HCT116 (cell line): ENCODE data around the gene TCF7L1. TPM values are rescaled to one million over a fixed set of nuclear protein-coding genes. Genes with fewer than 3 reads are reported as not detected.

Experiments
- ATAC-seq: fragments of 200-7000 bp; cut with Tn5 transposase; 2 replicates; pipeline ENCODE4 v1.9.1; 2020; ENCODE audit warnings: mild to moderate bottlenecking, moderate library complexity
- BruUV-seq: library from RNA; stranded (reverse); fragments of 400-500 nt; replicated peaks from 2 replicates; lab custom pipeline; 2021; lab: Mats Ljungman, UMichigan
- CTCF ChIA-PET: fragments of 300-600 bp; sonication (Branson Sonifier 250); formaldehyde crosslinking; loops from one replicate; lab custom pipeline; 2021; ENCODE audit warnings: antibody characterized with exemption; lab: Charles Lee
- POLR2A ChIA-PET: fragments of 300-600, 350-600 bp; sonication (Branson Sonifier 250); formaldehyde crosslinking; loops from one replicate; lab custom pipeline; 2021; ENCODE audit warnings: antibody characterized with exemption; lab: Charles Lee
- RAD21 ChIA-PET, 2 experiments: fragments of 300-600 bp; sonication (Branson Sonifier 250); formaldehyde crosslinking; loops; one replicate each; lab custom pipeline; 2023; ENCODE audit warnings: low total read pairs in 2 of 2; ENCODE audit not compliant: uncharacterized antibody in 2 of 2, unreplicated experiment in 2 of 2, low non-redundant PET in 1 of 2; lab: Charles Lee
- DNase-seq: peaks from one replicate; pipeline ENCODE4 v3.0.0-alpha.2; 2010; ENCODE audit warnings: low read depth, low spot score
- H2AFZ ChIP-seq: fragments of 200-600 bp; shearing (Covaris generic), sonication (generic); 2 replicates; pipeline ENCODE4 v1.6.1; 2017; ENCODE audit warnings: low read depth, mixed run types, mixed read lengths, antibody characterized with exemption, low read length; ENCODE audit not compliant: poor library complexity, severe bottlenecking
- H3K27ac ChIP-seq: 2 replicates; pipeline ENCODE4 v1.5.1; 2012; ENCODE audit warnings: low read depth, low read length
- H3K27me3 ChIP-seq: fragments of 200-600 bp; sonication (generic); 2 replicates; pipeline ENCODE4 v1.6.1; 2016; ENCODE audit warnings: mixed run types, low read length, mixed read lengths; ENCODE audit not compliant: insufficient read depth
- H3K36me3 ChIP-seq, 2 experiments: fragments of 200-500 bp in 1 of 2; fragments of 200-600 bp in 1 of 2; sonication (Bioruptor generic) in 1 of 2; sonication (generic) in 1 of 2; 2 replicates each; pipeline versions ENCODE4 v1.5.1 to v1.6.1; 2014 to 2016; ENCODE audit warnings: low read length in 2 of 2, inconsistent platforms in 1 of 2, mixed read lengths in 1 of 2, mixed run types in 1 of 2; ENCODE audit not compliant: insufficient read depth in 2 of 2, control insufficient read depth in 1 of 2
- H3K4me1 ChIP-seq, 2 experiments: fragments of 200-600 bp in 1 of 2; sonication (generic) in 1 of 2; 2 replicates each; pipeline versions ENCODE4 v1.5.1 to v1.6.1; 2012 to 2017; ENCODE audit warnings: low read length in 2 of 2, inconsistent platforms in 1 of 2, mild to moderate bottlenecking in 1 of 2, mixed read lengths in 1 of 2, mixed run types in 1 of 2, moderate library complexity in 1 of 2; ENCODE audit not compliant: insufficient read depth in 2 of 2, control insufficient read depth in 1 of 2
- H3K4me2 ChIP-seq: fragments of 200-600 bp; sonication (generic); 2 replicates; pipeline ENCODE4 v1.6.1; 2017; ENCODE audit warnings: mixed run types, low read length, mixed read lengths
- H3K4me3 ChIP-seq, 2 experiments: fragments of 200-600 bp in 1 of 2; sonication (generic) in 1 of 2; replicated peaks in 1 of 2; 2 replicates each; pipeline ENCODE4 v1.5.1; 2011 to 2016; ENCODE audit warnings: low read length in 2 of 2, control low read depth in 1 of 2, low read depth in 1 of 2, mild to moderate bottlenecking in 1 of 2, mixed read lengths in 1 of 2, mixed run types in 1 of 2
- H3K79me2 ChIP-seq: fragments of 200-600 bp; sonication (generic); 2 replicates; pipeline ENCODE4 v1.6.1; 2017; ENCODE audit warnings: mild to moderate bottlenecking, mixed run types, low read length, moderate library complexity, mixed read lengths; ENCODE audit not compliant: insufficient read depth
- H3K9ac ChIP-seq: fragments of 200-600 bp; sonication (generic); 2 replicates; pipeline ENCODE4 v1.6.1; 2016; ENCODE audit warnings: low read length, mixed read lengths
- H3K9me2 ChIP-seq: fragments of 200-600 bp; sonication (generic), shearing (Covaris generic); 2 replicates; pipeline ENCODE4 v1.6.1; 2017; ENCODE audit warnings: mixed run types, mild to moderate bottlenecking, moderate library complexity; ENCODE audit not compliant: insufficient read depth
- H3K9me3 ChIP-seq, 2 experiments: fragments of 200-500 bp in 1 of 2; fragments of 200-600 bp in 1 of 2; sonication (Bioruptor generic) in 1 of 2; sonication (generic) in 1 of 2; 2 replicates each; pipeline ENCODE4 v1.6.1; 2014 to 2017; ENCODE audit warnings: low read length in 2 of 2, mixed read lengths in 2 of 2, inconsistent platforms in 1 of 2, low read depth in 1 of 2, mild to moderate bottlenecking in 1 of 2, mixed run types in 1 of 2, moderate library complexity in 1 of 2; ENCODE audit not compliant: control insufficient read depth in 1 of 2, insufficient read depth in 1 of 2
- H4K20me1 ChIP-seq: fragments of 200-600 bp; sonication (generic), shearing (Covaris generic); 2 replicates; pipeline ENCODE4 v1.6.1; 2017; ENCODE audit warnings: mixed run types, mild to moderate bottlenecking, moderate library complexity; ENCODE audit not compliant: insufficient read depth
- ATF3 ChIP-seq: IDR thresholded peaks from 2 replicates; pipeline ENCODE4 v1.6.1; 2012
- CBX3 ChIP-seq: IDR thresholded peaks from 2 replicates; pipeline ENCODE4 v1.6.1; 2012; ENCODE audit warnings: low read depth
- CEBPB ChIP-seq: IDR thresholded peaks from 2 replicates; pipeline ENCODE4 v1.6.1; 2012; ENCODE audit warnings: low read depth
- CTCF ChIP-seq, 3 experiments: fragments of 200-600 bp in 1 of 3; sonication (generic) in 1 of 3; IDR thresholded peaks in 2 of 3; conservative IDR thresholded peaks in 1 of 3; 2 replicates each; pipeline ENCODE4 v1.5.1; 2012 to 2017; ENCODE audit warnings: low read depth in 2 of 3, low read length in 2 of 3, antibody characterized with exemption in 1 of 3, borderline replicate concordance in 1 of 3, control low read depth in 1 of 3, mild to moderate bottlenecking in 1 of 3, mixed read lengths in 1 of 3, mixed run types in 1 of 3, moderate library complexity in 1 of 3; ENCODE audit not compliant: insufficient read depth in 1 of 3
- EGR1 ChIP-seq: IDR thresholded peaks from 2 replicates; pipeline ENCODE4 v1.6.1; 2012; ENCODE audit warnings: low read depth
- EZH2phosphoT487 ChIP-seq: fragments of 200-600 bp; IDR thresholded peaks from 2 replicates; pipeline ENCODE4 v1.6.1; 2018; ENCODE audit warnings: antibody characterized with exemption, borderline replicate concordance
- JUND ChIP-seq: IDR thresholded peaks from 2 replicates; pipeline ENCODE4 v1.6.1; 2012
- RAD21 ChIP-seq: IDR thresholded peaks from 2 replicates; pipeline ENCODE4 v1.6.1; 2012; ENCODE audit warnings: low read depth, mild to moderate bottlenecking
- SIN3A ChIP-seq: IDR thresholded peaks from 2 replicates; pipeline ENCODE4 v1.6.1; 2012; ENCODE audit warnings: low read depth
- SP1 ChIP-seq: IDR thresholded peaks from 2 replicates; pipeline ENCODE4 v1.6.1; 2012; ENCODE audit warnings: low read depth
- SRF ChIP-seq: IDR thresholded peaks from 2 replicates; pipeline ENCODE4 v1.6.1; 2012; ENCODE audit warnings: low read depth
- TCF7L2 ChIP-seq: IDR thresholded peaks from 2 replicates; pipeline ENCODE4 v1.7.0; 2011; ENCODE audit warnings: borderline replicate concordance, inconsistent platforms; ENCODE audit not compliant: insufficient read depth, insufficient read length; ENCODE audit errors: extremely low read depth
- YY1 ChIP-seq: IDR thresholded peaks from 2 replicates; pipeline ENCODE4 v1.6.1; 2011; ENCODE audit warnings: low read length, low read depth, moderate library complexity, mild to moderate bottlenecking; ENCODE audit not compliant: insufficient replicate concordance; ENCODE audit errors: extremely low read depth
- ZFX ChIP-seq: fragments of 450-650 bp; IDR thresholded peaks from 2 replicates; pipeline ENCODE4 v1.6.1; 2017
- ZNF274 ChIP-seq: fragments of 200-500 bp; sonication (Bioruptor generic); IDR thresholded peaks from 2 replicates; pipeline ENCODE4 v1.6.1; 2014; ENCODE audit warnings: mild to moderate bottlenecking, low read depth, low read length, inconsistent platforms
- intact Hi-C: fragments of 100-400 bp; cut with micrococcal nuclease; formaldehyde crosslinking; loops from 2 replicates; pipeline ENCODE4 v1.10.0; 2022
- total RNA-seq: library from RNA; stranded (reverse); gene quantifications from one replicate; pipeline ENCODE4 v1.2.1, GENCODE V29; 2021; ENCODE audit not compliant: unreplicated experiment
- TF ChIP-seq, protein P1 (sequence below): IDR thresholded peaks from 2 replicates; pipeline ENCODE4 v1.6.1; 2012
- TF ChIP-seq, protein P2 (sequence below): IDR thresholded peaks from 2 replicates; pipeline ENCODE4 v1.6.1; 2012; ENCODE audit warnings: low read depth

The TCF7L1 gene
- total RNA-seq, 1 experiment from 2014 or later: 10.3 TPM

DNA sequence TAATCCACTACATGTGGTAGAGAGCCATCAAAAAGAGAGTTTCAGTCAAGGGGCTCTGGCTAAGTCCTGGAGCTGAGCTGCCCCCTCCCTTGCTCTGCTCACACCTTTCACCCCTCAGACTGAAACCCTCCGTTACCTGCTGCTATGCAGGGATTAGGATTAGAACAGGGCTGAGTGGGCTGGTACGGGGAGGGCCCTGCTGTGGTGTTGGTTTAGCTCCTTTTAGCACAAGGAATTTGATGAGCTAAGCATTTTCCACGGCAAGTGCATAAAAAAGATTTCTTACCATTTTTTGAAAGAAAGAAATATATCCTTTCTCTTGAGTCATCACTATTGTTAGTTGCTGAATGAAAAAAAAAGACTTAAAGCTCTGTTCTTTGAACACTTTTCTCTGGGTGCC is 46.3 kb downstream of the TCF7L1 start:
- Histone ChIP-seq H2AFZ (no peak overlapping the region), H3K36me3 (no peaks in the 10 kb centered on the region), H4K20me1 (no peaks in the 10 kb centered on the region), H3K4me1 (no peaks in the 10 kb centered on the region), H3K4me2 (no peak overlapping the region), H3K79me2 (no peaks in the 10 kb centered on the region), H3K9me2 (no peaks in the 10 kb centered on the region), H3K4me3 (no peak overlapping the region), H3K27me3 (no peaks in the 10 kb centered on the region), H3K9me3 (no peaks in the 10 kb centered on the region), H3K9ac (no peak overlapping the region), H3K27ac (no peak overlapping the region)
- BruUV-seq: no TSS peak
- CTCF ChIA-PET: no interaction called here
- RAD21 ChIA-PET: no interaction called here
- intact Hi-C loops: no loop called here
- POLR2A ChIA-PET: no interaction called here
- no peak for TF ChIP-seq ZFX
- TF ChIP-seq RAD21: no peak
- TF ChIP-seq ZNF274: no peak
- TF ChIP-seq JUND: no peak
- no peak for TF ChIP-seq CEBPB
- no peak for TF ChIP-seq EZH2phosphoT487
- TF ChIP-seq, protein P1, sequence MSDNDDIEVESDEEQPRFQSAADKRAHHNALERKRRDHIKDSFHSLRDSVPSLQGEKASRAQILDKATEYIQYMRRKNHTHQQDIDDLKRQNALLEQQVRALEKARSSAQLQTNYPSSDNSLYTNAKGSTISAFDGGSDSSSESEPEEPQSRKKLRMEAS: no peak
- no peak for TF ChIP-seq SP1
- TF ChIP-seq SIN3A: no peak
- TF ChIP-seq YY1: no peak
- TF ChIP-seq TCF7L2: no peak
- no peak for TF ChIP-seq CTCF (IDR thresholded peaks at IDR 0.05 in 2 of 3, conservative IDR thresholded peaks at IDR 0.05 in 1 of 3; ENCODE audit: borderline replicate concordance in 1 of 3, insufficient read depth in 1 of 3, low read depth in 2 of 3, low read length in 2 of 3)
- TF ChIP-seq, protein P2, sequence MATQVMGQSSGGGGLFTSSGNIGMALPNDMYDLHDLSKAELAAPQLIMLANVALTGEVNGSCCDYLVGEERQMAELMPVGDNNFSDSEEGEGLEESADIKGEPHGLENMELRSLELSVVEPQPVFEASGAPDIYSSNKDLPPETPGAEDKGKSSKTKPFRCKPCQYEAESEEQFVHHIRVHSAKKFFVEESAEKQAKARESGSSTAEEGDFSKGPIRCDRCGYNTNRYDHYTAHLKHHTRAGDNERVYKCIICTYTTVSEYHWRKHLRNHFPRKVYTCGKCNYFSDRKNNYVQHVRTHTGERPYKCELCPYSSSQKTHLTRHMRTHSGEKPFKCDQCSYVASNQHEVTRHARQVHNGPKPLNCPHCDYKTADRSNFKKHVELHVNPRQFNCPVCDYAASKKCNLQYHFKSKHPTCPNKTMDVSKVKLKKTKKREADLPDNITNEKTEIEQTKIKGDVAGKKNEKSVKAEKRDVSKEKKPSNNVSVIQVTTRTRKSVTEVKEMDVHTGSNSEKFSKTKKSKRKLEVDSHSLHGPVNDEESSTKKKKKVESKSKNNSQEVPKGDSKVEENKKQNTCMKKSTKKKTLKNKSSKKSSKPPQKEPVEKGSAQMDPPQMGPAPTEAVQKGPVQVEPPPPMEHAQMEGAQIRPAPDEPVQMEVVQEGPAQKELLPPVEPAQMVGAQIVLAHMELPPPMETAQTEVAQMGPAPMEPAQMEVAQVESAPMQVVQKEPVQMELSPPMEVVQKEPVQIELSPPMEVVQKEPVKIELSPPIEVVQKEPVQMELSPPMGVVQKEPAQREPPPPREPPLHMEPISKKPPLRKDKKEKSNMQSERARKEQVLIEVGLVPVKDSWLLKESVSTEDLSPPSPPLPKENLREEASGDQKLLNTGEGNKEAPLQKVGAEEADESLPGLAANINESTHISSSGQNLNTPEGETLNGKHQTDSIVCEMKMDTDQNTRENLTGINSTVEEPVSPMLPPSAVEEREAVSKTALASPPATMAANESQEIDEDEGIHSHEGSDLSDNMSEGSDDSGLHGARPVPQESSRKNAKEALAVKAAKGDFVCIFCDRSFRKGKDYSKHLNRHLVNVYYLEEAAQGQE: no peak
- no peak for TF ChIP-seq ATF3
- TF ChIP-seq CBX3: no peak
- no peak for TF ChIP-seq EGR1
- no peak for TF ChIP-seq SRF
- ATAC-seq: no peak
- no peak for DNase-seq
